Suprapubic skin (tissue), 4 donors: ENCODE measurements around the gene SMARCA4. TPM values are rescaled to one million over a fixed set of nuclear protein-coding genes. Genes with fewer than 3 reads are reported as not detected.

Source experiments
- DNase-seq, 2 donors: peaks; one replicate each; pipeline ENCODE4 v3.0.0-alpha.2; 2019; ENCODE audit warnings: low spot score in 2 of 2
- H3K27ac ChIP-seq: fragments of 200-600 bp; sonication (generic); one replicate; pipeline ENCODE4 v1.5.1; 2019
- H3K27me3 ChIP-seq: fragments of 200-600 bp; sonication (generic); one replicate; pipeline ENCODE4 v1.5.1; 2019
- H3K36me3 ChIP-seq: fragments of 200-600 bp; sonication (generic); one replicate; pipeline ENCODE4 v1.5.1; 2019
- H3K4me1 ChIP-seq: fragments of 200-600 bp; sonication (generic); one replicate; pipeline ENCODE4 v1.5.1; 2019
- H3K4me3 ChIP-seq: fragments of 200-600 bp; sonication (generic); one replicate; pipeline ENCODE4 v1.5.1; 2019; ENCODE audit warnings: mild to moderate bottlenecking
- H3K9me3 ChIP-seq: fragments of 200-600 bp; sonication (generic); one replicate; pipeline ENCODE4 v1.5.1; 2019
- EP300 ChIP-seq: sonication (generic); formaldehyde crosslinking; IDR thresholded peaks from one replicate; pipeline ENCODE4 v1.6.1; 2017; ENCODE audit warnings: antibody characterized with exemption
- POLR2A ChIP-seq, 2 donors: fragments of 450-650 bp; IDR thresholded peaks; one replicate each; pipeline ENCODE4 v1.6.1; 2017; ENCODE audit warnings: antibody characterized with exemption in 2 of 2, mild to moderate bottlenecking in 2 of 2, moderate library complexity in 2 of 2
- POLR2AphosphoS5 ChIP-seq, 3 donors: sonication (generic); formaldehyde crosslinking; IDR thresholded peaks; one replicate each; pipeline ENCODE4 v1.6.1; 2017; ENCODE audit warnings: antibody characterized with exemption in 3 of 3
- WGBS: methylation state at CpG from one replicate; pipeline ENCODE4 v1.1.5; 2018; 5-methylcytosine and 5-hydroxymethylcytosine counted together
- total RNA-seq, 4 donors: library from RNA; depleted of rRNA; stranded (reverse); fragments of >200 nt; gene quantifications; one replicate each; pipeline ENCODE4 v1.1.0, GENCODE V29; 2016
- TF ChIP-seq, protein P1 (sequence below), 2 donors: fragments of 200-600 bp in 1 of 2; fragments of 450-650 bp in 1 of 2; sonication (generic) in 1 of 2; IDR thresholded peaks; one replicate each; pipeline ENCODE4 v1.5.1; 2016 to 2019; ENCODE audit warnings: antibody characterized with exemption in 2 of 2, mild to moderate bottlenecking in 1 of 2, moderate library complexity in 1 of 2

The SMARCA4 gene
- total RNA-seq, 4 donors from 2014 or later, result 85.2 to 142 (median 101) TPM

DNA sequence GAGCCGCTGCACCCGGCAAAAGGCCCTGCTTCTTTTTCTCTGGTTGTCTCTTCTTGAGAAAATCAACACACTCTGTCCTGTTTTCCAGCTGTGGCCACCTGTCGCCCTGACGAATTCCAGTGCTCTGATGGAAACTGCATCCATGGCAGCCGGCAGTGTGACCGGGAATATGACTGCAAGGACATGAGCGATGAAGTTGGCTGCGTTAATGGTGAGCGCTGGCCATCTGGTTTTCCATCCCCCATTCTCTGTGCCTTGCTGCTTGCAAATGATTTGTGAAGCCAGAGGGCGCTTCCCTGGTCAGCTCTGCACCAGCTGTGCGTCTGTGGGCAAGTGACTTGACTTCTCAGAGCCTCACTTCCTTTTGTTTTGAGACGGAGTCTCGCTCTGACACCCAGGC lies 145.6 kb downstream of the SMARCA4 start:
- TF ChIP-seq EP300, result no peak
- TF ChIP-seq, protein P1, sequence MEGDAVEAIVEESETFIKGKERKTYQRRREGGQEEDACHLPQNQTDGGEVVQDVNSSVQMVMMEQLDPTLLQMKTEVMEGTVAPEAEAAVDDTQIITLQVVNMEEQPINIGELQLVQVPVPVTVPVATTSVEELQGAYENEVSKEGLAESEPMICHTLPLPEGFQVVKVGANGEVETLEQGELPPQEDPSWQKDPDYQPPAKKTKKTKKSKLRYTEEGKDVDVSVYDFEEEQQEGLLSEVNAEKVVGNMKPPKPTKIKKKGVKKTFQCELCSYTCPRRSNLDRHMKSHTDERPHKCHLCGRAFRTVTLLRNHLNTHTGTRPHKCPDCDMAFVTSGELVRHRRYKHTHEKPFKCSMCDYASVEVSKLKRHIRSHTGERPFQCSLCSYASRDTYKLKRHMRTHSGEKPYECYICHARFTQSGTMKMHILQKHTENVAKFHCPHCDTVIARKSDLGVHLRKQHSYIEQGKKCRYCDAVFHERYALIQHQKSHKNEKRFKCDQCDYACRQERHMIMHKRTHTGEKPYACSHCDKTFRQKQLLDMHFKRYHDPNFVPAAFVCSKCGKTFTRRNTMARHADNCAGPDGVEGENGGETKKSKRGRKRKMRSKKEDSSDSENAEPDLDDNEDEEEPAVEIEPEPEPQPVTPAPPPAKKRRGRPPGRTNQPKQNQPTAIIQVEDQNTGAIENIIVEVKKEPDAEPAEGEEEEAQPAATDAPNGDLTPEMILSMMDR (IDR thresholded peaks at IDR 0.05), result no peak
- no peak for TF ChIP-seq POLR2A (IDR thresholded peaks at IDR 0.05)
- TF ChIP-seq POLR2AphosphoS5 (IDR thresholded peaks at IDR 0.05), result no peak
- Histone ChIP-seq H3K4me3 (no peak overlapping the region), H3K4me1 (no peaks in the 10 kb centered on the region), H3K27me3 (no peaks in the 10 kb centered on the region), H3K9me3 (no peaks in the 10 kb centered on the region), H3K27ac (no peak overlapping the region), H3K36me3 (peaks cover 96% of the 10 kb centered on the region)
- WGBS, result 88% methylated on average over 13 of the region's 13 CpGs
- no peak for DNase-seq

DNA sequence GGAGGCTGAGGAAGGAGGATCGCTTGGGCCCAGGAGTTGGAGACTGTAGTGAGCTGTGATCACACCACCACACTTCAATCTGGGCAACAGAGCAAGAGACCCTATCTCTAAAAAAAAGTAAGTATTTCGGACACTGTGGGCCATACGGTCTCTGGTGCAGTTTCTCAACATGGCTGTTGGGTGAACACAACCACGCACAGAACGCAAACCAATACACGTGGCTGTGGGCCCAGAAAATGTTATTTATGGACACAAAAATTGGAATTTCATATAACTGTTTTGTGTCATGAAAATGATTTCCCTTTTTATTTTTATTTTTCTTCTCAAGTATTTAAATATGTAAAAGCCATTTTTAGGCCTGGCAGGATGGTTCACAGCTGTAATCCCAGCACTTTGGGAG lies 147.9 kb downstream of the SMARCA4 start:
- Histone ChIP-seq H3K27ac (no peak overlapping the region), H3K4me1 (no peaks in the 10 kb centered on the region), H3K27me3 (no peaks in the 10 kb centered on the region), H3K4me3 (no peak overlapping the region), H3K36me3 (peaks cover 95% of the 10 kb centered on the region), H3K9me3 (no peaks in the 10 kb centered on the region)
- TF ChIP-seq, protein P1 (IDR thresholded peaks at IDR 0.05), result no peak
- TF ChIP-seq EP300 (no peak), POLR2A (IDR thresholded peaks at IDR 0.05) (no peak), POLR2AphosphoS5 (IDR thresholded peaks at IDR 0.05) (no peak)
- WGBS, result 94% methylated on average over 6 of the region's 6 CpGs
- DNase-seq, result no peak

DNA sequence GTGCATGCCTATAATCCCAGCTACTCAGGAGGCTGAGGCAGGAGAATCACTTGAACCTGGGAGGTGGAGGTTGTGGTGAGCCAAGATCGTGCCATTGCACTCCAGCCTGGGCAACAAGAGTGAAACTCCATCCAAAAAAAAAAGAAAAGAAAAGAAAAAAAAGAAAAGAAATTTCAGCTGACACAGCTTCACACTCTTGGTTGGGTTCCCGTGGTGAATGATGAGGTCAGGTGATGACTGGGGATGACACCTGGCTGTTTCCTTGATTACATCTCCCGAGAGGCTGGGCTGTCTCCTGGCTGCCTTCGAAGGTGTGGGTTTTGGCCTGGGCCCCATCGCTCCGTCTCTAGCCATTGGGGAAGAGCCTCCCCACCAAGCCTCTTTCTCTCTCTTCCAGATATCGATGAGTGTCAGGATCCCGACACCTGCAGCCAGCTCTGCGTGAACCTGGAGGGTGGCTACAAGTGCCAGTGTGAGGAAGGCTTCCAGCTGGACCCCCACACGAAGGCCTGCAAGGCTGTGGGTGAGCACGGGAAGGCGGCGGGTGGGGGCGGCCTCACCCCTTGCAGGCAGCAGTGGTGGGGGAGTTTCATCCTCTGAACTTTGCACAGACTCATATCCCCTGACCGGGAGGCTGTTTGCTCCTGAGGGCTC lies 150.4 kb downstream of the SMARCA4 start:
- no peak for DNase-seq
- WGBS, result 82% methylated on average over 13 of the region's 15 CpGs
- Histone ChIP-seq H3K36me3 (peaks cover 95% of the 10 kb centered on the region), H3K27ac (no peak overlapping the region), H3K27me3 (no peaks in the 10 kb centered on the region), H3K4me1 (no peaks in the 10 kb centered on the region), H3K4me3 (no peak overlapping the region), H3K9me3 (no peaks in the 10 kb centered on the region)
- TF ChIP-seq POLR2AphosphoS5 (IDR thresholded peaks at IDR 0.05) (no peak), EP300 (no peak)

DNA sequence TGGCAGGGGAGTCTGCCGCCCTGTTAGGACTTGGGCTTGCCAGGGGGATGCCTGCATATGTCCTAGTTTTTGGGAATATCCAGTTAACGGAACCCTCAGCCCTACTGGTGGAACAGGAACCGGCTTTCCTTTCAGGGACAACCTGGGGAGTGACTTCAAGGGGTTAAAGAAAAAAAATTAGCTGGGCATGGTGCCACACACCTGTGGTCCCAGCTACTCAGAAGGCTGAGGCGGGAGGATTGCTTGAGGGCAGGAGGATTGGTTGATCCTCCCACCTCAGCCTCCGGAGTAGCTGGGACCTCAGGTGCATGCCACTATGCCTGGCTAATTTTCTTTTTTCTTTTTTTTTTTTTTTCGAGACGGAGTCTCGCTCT lies 150.9 kb downstream of the SMARCA4 start:
- Histone ChIP-seq H3K27me3 (no peaks in the 10 kb centered on the region), H3K4me1 (no peaks in the 10 kb centered on the region), H3K36me3 (peaks cover 95% of the 10 kb centered on the region), H3K9me3 (no peaks in the 10 kb centered on the region), H3K27ac (no peak overlapping the region), H3K4me3 (no peak overlapping the region)
- no peak for DNase-seq
- no peak for TF ChIP-seq EP300
- TF ChIP-seq POLR2A (IDR thresholded peaks at IDR 0.05), result no peak
- no peak for TF ChIP-seq POLR2AphosphoS5 (IDR thresholded peaks at IDR 0.05)
- TF ChIP-seq, protein P1 (IDR thresholded peaks at IDR 0.05), result no peak
- WGBS, result 82% methylated on average over 8 of the region's 8 CpGs

Other genes with a start within 250 kb of the SMARCA4 start
- 100 to 1,000 TPM; 135 to 322 (median 173) TPM for gene DNM2, start 243.0 kb upstream of the SMARCA4 start, total RNA-seq
- 10 to 100 TPM in 3 of 4 donors, 1 to 10 TPM in 1; 8.9 to 26.2 (median 20.4) TPM for gene TMED1, start 124.8 kb upstream of the SMARCA4 start, total RNA-seq
- gene C19orf38, start 112.6 kb upstream of the SMARCA4 start, total RNA-seq, result 1 to 10 TPM in 1 of 4 donors, not detected in 3; 1.7 TPM
- gene CARM1, start 89.5 kb upstream of the SMARCA4 start, total RNA-seq, result 10 to 100 TPM; 19.8 to 26.6 (median 23.2) TPM
- gene YIPF2, start 32.4 kb upstream of the SMARCA4 start, total RNA-seq, result 10 to 100 TPM; 32.4 to 68.0 (median 50.2) TPM
- 10 to 100 TPM; 25.7 to 36.3 (median 33.0) TPM for gene TIMM29, start 32.2 kb upstream of the SMARCA4 start, total RNA-seq
- 100 to 1,000 TPM in 2 of 4 donors, 10 to 100 TPM in 2; 48.1 to 174 (median 119) TPM for gene LDLR, start 128.4 kb downstream of the SMARCA4 start, total RNA-seq
- 1 to 10 TPM; 1.8 to 4.0 (median 3.7) TPM for gene SPC24, start 194.8 kb downstream of the SMARCA4 start, total RNA-seq
- gene KANK2, start 236.5 kb downstream of the SMARCA4 start, total RNA-seq, result 10 to 100 TPM; 42.5 to 75.5 (median 65.1) TPM